GM12801 (cell line): ENCODE measurements around the gene HINFP.

Experiments
- CTCF ChIP-seq: IDR thresholded peaks from one replicate; pipeline ENCODE4 v1.5.1; 2011; ENCODE audit warnings: control low read depth; ENCODE audit not compliant: insufficient read length; ENCODE audit errors: extremely low read depth

The HINFP gene

GRCh38 chr11:119110439-119110838 lies 10.9 kb upstream of the HINFP start:
- TF ChIP-seq CTCF, result no peak

GRCh38 chr11:119111361-119111925 lies 9.9 kb upstream of the HINFP start:
- TF ChIP-seq CTCF, result no peak

GRCh38 chr11:119112314-119113020 lies 8.9 kb upstream of the HINFP start:
- TF ChIP-seq CTCF, result no peak

GRCh38 chr11:119113716-119114115 lies 7.7 kb upstream of the HINFP start:
- no peak for TF ChIP-seq CTCF

- no peak for TF ChIP-seq CTCF
Measured at GRCh38 chr11:119114351-119114750, 7.0 kb upstream of the HINFP start.

GRCh38 chr11:119115484-119116234 lies 5.7 kb upstream of the HINFP start:
- no peak for TF ChIP-seq CTCF

- TF ChIP-seq CTCF, result no peak
Measured at GRCh38 chr11:119116235-119116594, 5.2 kb upstream of the HINFP start.
